Measurements from ENCODE around the gene MCTP2.

Gene MCTP2, protein sequence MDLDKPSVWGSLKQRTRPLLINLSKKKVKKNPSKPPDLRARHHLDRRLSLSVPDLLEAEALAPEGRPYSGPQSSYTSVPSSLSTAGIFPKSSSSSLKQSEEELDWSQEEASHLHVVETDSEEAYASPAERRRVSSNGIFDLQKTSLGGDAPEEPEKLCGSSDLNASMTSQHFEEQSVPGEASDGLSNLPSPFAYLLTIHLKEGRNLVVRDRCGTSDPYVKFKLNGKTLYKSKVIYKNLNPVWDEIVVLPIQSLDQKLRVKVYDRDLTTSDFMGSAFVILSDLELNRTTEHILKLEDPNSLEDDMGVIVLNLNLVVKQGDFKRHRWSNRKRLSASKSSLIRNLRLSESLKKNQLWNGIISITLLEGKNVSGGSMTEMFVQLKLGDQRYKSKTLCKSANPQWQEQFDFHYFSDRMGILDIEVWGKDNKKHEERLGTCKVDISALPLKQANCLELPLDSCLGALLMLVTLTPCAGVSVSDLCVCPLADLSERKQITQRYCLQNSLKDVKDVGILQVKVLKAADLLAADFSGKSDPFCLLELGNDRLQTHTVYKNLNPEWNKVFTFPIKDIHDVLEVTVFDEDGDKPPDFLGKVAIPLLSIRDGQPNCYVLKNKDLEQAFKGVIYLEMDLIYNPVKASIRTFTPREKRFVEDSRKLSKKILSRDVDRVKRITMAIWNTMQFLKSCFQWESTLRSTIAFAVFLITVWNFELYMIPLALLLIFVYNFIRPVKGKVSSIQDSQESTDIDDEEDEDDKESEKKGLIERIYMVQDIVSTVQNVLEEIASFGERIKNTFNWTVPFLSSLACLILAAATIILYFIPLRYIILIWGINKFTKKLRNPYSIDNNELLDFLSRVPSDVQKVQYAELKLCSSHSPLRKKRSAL

GRCh38 chr15:94230883-94231722 lies at the start of gene MCTP2:
Gene MCTP2 (plus strand): TSS chr15:94231561. CDS start chr15:94298266, 66,705 bp downstream.
- peak; percentile 87 for DNase-seq

DNA sequence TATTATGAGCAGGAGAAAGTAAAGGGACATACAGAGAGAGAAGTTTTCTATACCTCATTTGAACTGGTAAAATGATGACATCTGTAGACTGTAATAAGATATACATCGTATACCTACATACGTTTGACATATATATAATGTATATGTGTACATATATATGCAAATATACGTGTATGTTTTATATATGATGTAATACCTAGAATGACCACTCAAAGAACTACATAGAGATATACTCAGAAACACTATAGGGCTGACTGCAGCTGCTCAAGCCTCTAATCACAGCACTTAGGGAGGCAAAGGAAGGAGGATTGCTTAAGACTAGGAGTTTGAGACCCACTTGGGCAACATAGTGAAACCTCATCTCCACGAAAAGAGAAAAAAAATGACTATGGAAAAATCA lies 48.5 kb upstream of the MCTP2 start:
- DNase-seq: no peak

DNA sequence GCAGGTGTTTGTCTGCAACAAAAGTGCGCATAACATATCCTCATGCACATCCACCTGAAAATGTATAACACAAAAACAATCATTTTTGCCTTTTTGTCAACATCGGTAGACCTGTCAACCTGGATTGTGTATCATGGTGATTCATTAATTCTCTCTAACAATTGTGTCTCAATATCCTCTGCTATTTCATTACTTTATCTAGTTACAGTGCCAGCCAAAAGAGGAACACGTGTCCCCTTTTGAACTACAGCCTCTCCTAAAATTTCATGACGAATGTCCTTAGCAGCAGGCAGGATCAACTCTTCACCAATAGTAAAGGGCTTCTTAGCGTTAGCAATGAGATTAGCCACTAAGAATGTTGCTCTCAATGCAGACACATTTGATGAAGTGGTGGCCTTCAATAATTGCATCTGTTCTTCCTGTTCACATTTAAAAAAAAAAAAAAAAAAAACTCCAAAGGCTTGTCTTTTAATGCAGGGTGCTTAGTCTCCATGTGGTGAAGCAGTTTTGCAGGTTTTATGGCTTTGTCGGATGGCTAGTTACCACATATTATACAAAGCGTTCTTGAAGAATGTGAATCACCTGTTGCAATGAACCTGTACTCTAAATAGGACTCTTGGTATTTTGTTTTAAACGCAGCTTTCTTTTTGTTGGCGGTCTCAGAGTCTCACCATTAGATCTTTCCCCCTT lies 45.7 kb upstream of the MCTP2 start:
- no peak for DNase-seq

DNA sequence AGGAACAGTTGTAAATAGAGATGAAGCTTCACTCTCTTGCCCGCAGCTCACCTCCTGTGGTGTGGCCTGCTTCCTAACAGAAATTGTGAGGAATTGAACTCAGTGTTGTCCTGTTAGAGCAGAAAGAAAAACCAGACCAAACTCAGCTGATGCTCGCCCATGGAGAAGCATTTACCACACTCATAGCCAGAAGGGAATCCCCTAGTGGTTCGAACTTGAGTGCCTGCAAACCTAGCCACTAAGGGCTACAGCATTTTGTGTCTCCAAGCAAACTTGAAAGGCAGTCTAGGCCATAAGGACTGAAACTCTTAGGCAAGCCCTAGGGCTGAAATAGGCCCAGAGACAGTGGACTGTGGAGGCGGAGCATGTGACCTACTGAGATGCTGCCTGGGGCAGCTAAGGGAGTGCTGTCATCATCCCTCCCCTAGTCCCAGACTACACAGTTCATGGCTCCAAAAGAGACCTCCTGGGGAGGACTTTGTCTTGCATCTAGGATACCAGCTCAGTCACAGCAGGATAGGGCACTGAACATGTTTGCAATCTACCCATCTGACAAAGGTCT lies 44.5 kb upstream of the MCTP2 start:
- DNase-seq: no peak

DNA sequence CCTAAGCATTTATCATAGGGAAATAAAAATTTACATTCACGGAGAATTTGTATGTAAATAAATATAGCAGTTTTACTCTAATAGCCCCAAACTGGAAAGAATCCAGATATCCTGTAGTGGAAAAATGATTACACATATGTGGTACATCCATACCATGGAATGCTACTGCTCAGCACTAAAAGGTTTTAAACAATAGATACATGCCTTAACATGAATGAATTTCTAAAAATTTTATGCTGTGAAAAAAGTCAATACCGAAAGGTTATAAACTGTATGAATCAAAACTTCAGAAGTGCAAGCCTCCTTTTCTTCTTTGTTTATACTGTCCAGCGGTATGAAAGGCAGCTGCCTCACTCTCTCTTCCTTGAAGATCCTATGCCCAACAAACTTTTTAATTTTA lies 37.5 kb upstream of the MCTP2 start:
- no peak for DNase-seq

- DNase-seq: no peak
Observed at GRCh38 chr15:94196531-94196930, 34.8 kb upstream of the MCTP2 start.

GRCh38 chr15:94198633-94199032 lies 32.7 kb upstream of the MCTP2 start:
- DNase-seq: no peak

- DNase-seq: no peak
Observed at GRCh38 chr15:94199725-94200124, 31.6 kb upstream of the MCTP2 start.

DNA sequence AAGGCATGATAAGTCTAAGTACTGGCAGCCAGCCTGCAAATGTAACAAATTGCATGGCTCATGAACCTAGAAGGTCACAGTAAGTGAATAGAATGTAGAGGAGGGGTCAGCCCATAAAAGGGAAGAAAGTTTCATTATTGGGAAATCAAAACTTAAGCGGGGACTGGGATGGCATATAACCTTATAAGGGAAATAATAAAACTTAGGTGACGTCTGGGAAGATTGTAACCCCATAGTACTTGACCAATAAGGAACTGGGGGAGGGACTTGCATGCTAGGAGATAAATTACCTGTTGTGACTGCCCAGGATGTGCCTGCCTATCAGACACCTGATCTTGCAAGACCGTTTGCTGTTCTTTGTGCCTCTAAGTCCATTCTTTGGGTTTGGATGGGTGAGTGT lies 28.1 kb upstream of the MCTP2 start:
- DNase-seq: no peak

GRCh38 chr15:94205366-94205765 lies 26.0 kb upstream of the MCTP2 start:
- DNase-seq: no peak

DNA sequence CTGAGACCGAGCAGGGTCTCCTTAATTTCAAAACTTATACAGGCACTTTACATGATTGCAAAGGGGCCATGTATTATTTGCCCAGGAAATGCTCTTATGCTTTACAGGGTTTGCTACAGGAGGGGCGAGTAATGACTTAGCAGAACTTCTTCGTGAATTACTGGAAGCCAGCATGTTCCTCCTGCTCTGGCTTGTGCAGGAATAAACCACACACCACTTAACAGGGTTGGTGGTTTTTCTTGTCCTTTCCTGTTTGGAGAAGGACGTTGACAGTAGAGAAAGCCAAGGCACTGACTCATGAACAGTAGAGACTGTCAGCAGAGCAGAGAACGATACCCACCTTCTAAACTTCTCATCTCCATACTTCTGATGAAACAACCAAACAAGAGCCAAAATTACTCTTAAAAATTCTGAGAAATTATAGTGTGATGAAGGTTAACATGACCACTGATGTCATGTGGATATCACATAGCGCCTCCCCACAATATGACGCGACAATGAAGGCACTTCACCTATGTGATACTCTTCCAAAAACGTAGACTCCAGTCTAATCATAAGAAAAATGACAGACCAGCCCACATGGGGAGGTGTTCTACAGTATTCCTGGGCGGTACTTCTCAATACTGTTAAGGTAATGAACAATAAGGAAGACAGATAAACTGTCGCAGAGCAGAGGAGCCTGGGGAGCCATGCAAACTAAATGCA lies 24.7 kb upstream of the MCTP2 start:
- peak; percentile 12 for DNase-seq

GRCh38 chr15:94212291-94212690 lies 19.1 kb upstream of the MCTP2 start:
- no peak for DNase-seq

DNA sequence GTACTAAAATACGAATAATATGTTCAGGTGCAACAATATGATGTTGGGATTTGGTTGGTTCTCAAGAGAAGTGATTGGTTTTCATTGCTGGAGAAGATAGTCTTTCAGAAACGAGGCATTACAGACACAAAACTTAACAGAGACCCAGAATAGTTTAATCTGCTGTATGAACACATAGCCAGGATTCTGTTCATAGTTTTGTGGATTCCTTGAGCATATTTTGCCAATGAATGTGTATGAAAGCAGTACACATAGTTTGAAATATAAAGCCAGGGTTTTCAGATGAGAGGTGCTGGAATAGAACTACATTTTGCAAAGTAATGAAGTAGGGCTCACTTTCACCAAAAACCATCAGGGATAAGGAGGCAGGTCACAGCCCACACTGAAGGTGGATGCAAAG lies 5.7 kb upstream of the MCTP2 start:
- no peak for DNase-seq

DNA sequence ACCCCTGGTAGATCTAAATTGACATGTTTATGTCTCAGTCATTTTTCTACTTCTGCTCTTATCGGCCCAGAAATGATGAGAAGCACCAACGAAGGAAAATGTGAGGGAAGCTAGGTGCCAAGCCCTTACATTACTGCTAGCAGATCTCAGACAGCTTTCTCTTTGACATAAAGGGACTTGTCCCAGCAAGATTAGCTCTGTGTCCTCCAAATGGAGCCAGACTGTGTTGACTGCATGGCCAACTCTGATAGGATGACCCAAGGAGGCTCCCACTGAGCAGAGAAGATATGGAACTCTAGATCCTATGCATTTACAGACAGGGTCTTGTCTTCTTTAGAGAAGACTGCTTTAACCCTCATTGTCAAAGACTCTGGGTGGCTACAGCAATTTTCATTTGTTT lies 2.8 kb upstream of the MCTP2 start:
- DNase-seq: no peak

DNA sequence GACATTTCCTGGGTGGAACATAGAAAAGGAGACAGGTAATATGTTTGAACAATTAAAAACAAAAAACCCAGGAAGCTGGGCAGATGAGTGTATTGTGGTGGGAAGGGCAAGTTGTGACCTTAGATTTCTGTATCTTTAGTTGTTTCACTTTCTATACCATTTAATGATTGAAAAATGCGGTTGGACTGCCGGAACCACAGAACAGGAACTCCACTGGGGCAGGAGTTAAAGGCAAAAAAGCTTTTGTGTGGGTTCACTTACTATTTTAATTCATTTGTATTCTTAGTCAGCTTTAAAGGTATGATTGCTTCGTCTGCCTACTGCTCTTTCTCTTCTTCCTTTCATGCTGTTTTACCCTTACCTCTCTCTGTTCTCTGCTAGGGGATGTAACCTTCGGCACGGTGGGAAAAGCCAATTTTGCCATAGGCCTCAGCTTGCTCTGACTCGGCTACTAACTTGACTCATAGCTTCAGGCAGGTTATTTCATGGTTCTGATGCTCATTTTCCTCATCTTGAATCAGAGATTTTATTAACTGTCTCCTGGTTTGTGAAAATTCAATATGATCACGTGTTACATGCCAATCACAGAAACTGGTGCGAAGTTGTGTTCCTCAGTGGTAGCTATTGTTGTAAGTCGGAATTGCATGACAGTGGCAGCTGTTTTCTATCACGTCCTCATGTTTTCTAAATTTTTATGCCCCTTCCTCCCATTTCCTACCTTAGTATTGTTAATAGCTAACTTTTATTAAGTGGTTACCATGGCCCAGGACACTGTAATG lies 1.6 kb upstream of the MCTP2 start:
- DNase-seq: peak; percentile 79

GRCh38 chr15:94230431-94230882 lies 904 bp upstream of the MCTP2 start:
- no peak for DNase-seq

DNA sequence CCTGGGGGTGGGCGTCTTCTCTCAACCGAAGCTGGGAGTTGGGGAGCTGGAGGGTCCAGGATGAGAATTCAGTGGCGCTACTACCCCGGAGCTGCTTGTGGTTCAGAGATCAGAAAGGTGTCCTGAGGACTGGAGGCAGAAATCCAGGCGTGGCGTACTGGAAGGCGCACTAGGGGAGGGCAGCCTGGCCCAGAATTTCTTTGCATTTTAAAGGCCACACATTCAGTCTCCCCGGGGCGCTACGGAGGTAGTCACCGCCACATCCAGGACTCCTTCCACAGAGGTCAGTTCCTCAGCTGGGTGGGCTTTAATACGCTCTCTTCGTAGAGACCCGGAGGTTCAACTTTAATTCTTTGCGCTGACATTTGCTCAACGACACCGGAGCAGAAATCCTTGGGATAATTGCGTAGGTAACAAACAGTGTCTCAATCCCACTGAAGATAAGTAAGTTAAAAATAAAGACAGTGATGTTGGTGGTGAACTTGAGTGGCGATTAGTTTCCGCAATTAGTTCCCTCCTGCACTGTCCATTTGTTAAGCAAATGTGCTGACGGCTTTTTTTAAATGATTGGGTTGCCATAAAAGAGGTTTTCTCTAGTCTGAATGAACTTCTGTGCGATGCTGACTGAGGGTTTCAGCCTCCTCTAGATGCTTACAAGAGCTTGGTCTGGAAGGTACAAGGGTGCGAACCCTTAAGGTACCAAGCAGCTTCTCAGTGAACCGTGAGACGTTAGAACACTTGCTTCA lies 535 bp downstream of the MCTP2 start:
- DNase-seq: no peak

DNA sequence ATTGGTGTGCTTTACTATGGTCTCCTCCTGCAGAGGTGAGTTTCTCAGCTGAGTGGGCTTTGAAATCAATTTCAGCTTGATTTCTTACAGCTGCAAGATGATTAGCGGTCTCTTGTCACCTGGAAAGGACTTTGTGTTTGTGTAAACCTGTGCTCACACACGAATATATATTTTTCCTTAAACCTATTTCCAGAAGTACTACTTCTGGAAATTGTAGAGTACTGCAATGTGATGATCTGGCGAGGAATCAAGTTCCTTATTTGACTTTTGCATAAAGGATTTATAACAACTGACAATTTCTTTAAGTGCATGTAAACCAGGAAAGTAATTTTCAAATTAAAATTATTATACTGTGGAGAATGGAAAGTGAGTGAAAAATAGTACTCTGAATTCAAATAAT lies 2.1 kb downstream of the MCTP2 start:
- no peak for DNase-seq

DNA sequence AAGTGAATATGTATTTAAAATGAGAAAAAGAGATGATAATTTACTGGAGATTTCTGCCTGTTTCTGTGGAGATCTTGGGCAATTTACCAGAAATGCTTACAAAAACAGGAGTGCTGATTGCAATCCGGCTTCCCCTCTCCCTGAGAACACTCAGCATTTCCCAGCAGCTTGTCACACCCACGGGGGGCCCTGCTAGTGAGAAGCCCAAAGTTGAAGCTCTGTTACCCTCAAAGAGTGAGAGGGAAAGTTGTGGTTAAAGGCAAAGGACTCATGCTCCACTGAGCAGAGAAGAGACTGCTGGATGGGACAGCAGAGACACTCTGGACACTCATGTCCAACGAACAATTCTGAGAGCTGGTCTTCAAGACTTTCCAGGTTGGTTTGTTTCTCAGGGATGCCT lies 2.9 kb downstream of the MCTP2 start:
- DNase-seq: no peak

DNA sequence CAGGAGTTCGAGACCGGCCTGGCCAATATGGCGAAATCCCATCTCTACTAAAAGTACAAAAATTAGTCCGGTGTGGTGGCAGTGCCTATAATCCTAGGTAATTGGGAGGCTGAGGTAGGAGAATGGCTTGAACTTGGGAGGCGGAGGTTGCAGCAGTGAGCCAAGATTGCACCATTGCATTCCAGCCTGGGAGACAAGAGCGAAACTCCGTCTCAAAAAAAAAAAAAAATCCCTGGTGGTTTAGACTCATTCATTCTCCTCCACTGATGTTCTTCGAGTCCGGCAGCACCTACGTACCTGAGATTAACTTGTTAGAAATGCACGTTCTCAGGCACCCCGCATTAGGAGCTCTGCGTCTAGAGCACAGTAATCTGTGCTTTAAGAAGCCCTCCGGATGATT lies 3.7 kb downstream of the MCTP2 start:
- no peak for DNase-seq
